Right atrium auricular region (tissue), 2 donors: ENCODE data around the gene LYPLAL1. TPM values are rescaled to one million over a fixed set of nuclear protein-coding genes. Genes with fewer than 3 reads are reported as not detected.

Experiments used
- DNase-seq: peaks from one replicate; pipeline ENCODE4 v3.0.0-alpha.2; 2019; ENCODE audit warnings: low spot score
- H3K27ac ChIP-seq, 2 donors: fragments of 200-600 bp; sonication (generic); 1 replicate in 1 of 2; 2 replicates in 1 of 2; pipeline ENCODE4 v1.5.1; 2016 to 2019
- H3K27me3 ChIP-seq, 2 donors: fragments of 200-600 bp; sonication (generic); one replicate each; pipeline versions ENCODE4 v1.5.1 to v1.6.0; 2017 to 2019
- H3K36me3 ChIP-seq: fragments of 200-600 bp; sonication (generic); one replicate; pipeline ENCODE4 v1.5.1; 2016
- H3K4me1 ChIP-seq, 2 donors: fragments of 200-600 bp; sonication (generic); one replicate each; pipeline versions ENCODE4 v1.5.1 to v1.6.0; 2017 to 2019
- H3K4me3 ChIP-seq, 2 donors: fragments of 200-600 bp; sonication (generic); 1 replicate in 1 of 2; 2 replicates in 1 of 2; pipeline ENCODE4 v1.5.1; 2017 to 2019; ENCODE audit warnings: mild to moderate bottlenecking in 1 of 2, moderate library complexity in 1 of 2
- H3K9me3 ChIP-seq, 2 donors: fragments of 200-600 bp; sonication (generic); one replicate each; pipeline ENCODE4 v1.5.1; 2019
- total RNA-seq, 2 donors: library from RNA; depleted of rRNA; stranded (reverse); fragments of >200 nt; gene quantifications; one replicate each; pipeline ENCODE4 v1.1.0, GENCODE V29; 2016
- TF ChIP-seq, protein P1 (sequence below), 2 donors: fragments of 200-600 bp; sonication (generic); IDR thresholded peaks; one replicate each; pipeline ENCODE4 v1.5.1; 2019; ENCODE audit warnings: antibody characterized with exemption in 2 of 2

Gene LYPLAL1
- total RNA-seq, 2 donors from 2014 or later = 32.6 to 35.9 TPM

DNA sequence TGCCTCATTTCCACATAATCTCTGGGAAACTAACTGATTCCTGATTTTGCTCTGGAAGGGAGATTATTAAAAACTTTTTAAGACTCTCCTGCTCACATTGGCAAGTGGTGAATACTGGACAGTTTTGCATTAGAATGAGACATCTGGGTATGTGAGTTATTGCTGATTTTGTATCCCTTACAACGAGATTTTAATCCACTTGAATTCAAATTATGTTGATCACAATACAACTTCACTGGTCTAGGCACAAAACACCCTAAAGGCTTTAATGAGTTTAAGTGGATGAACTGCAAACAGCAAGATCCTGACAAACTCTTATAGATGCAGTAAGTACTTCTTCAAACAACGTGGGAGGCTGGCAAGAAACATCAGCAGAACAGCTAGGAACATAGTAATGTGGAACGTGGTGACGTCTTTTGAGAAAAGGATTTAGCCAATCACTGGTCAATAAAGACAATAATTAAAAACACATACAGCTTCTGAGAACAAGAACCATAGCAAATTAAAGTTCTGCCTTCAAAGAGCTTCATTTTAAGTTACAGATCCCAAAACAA lies 10.2 kb upstream of the LYPLAL1 start:
- DNase-seq = no peak
- H3K9me3 ChIP-seq = no peaks in the 10 kb centered on the region
- no peak overlapping the region for H3K27ac ChIP-seq
- H3K4me3 ChIP-seq = no peak overlapping the region
- H3K27me3 ChIP-seq = no peaks in the 10 kb centered on the region
- H3K36me3 ChIP-seq = no peaks in the 10 kb centered on the region
- no peaks in the 10 kb centered on the region for H3K4me1 ChIP-seq
- TF ChIP-seq, protein P1, sequence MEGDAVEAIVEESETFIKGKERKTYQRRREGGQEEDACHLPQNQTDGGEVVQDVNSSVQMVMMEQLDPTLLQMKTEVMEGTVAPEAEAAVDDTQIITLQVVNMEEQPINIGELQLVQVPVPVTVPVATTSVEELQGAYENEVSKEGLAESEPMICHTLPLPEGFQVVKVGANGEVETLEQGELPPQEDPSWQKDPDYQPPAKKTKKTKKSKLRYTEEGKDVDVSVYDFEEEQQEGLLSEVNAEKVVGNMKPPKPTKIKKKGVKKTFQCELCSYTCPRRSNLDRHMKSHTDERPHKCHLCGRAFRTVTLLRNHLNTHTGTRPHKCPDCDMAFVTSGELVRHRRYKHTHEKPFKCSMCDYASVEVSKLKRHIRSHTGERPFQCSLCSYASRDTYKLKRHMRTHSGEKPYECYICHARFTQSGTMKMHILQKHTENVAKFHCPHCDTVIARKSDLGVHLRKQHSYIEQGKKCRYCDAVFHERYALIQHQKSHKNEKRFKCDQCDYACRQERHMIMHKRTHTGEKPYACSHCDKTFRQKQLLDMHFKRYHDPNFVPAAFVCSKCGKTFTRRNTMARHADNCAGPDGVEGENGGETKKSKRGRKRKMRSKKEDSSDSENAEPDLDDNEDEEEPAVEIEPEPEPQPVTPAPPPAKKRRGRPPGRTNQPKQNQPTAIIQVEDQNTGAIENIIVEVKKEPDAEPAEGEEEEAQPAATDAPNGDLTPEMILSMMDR (IDR thresholded peaks at IDR 0.05) = no peak

DNA sequence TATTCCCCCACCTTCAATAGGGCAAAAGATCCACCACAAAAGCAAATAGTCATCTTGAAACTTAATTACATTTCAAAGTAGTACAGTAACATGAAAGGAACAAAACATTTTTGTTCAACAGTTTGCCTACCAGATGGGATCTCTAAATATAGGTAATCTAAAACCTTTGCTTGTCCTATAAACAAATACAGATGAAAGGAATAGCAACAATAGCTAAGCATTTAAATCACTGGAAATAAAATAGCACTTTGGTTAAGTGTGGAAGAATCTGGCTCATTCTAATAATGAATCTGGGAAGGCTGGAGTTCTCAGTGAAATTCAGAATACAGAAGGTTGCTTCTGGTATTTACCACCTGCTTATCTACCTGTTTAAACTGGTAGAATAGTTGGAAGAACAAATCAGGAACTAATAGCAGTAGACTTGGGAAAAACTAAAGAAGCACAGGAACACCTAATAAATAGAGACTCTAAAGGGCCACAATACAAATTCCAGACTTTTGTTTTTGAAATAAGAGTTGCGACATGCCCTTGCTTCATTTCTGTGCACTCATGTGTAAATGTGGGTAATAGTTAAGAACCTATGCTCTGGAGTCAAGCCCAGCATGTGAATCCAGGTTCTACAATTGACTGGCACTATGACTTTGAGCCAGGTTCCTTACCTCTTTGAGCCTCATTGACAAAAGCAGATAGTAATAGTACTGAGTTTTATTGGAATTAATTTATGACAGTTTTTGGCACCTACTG lies 2.3 kb upstream of the LYPLAL1 start:
- no peaks in the 10 kb centered on the region for H3K36me3 ChIP-seq
- no peak overlapping the region for H3K27ac ChIP-seq
- H3K27me3 ChIP-seq = no peaks in the 10 kb centered on the region
- TF ChIP-seq, protein P1 (IDR thresholded peaks at IDR 0.05) = no peak
- no peaks in the 10 kb centered on the region for H3K9me3 ChIP-seq
- H3K4me1 ChIP-seq = peaks cover 0 to 20% of the 10 kb centered on the region in 2 donors
- no peak for DNase-seq
- H3K4me3 ChIP-seq = no peak overlapping the region

DNA sequence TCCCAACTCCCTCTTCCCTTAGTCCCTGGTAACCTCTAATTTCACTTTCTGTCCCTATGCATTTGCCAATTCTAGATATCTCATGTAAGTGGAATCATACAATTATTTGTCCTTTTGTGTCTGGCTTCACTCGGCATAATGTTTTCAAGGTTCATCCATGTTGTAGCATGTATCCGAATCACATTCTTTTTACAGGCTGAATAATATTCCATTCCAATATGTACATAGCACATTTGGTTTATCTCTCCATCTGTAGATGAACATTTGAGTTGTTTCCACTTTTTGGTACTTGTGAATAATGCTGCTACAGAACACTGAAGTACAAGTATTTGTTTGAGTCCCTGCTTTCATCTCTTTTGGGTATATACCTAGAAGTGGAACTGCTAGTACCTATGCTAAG lies 857 bp upstream of the LYPLAL1 start:
- Histone ChIP-seq H3K27me3 (no peaks in the 10 kb centered on the region), H3K4me1 (peaks cover 0 to 33% of the 10 kb centered on the region in 2 donors), H3K4me3 (no peak overlapping the region), H3K9me3 (no peaks in the 10 kb centered on the region), H3K27ac (peak overlapping the region in 1 of 2 donors; percentile 96), H3K36me3 (no peaks in the 10 kb centered on the region)
- TF ChIP-seq, protein P1 (IDR thresholded peaks at IDR 0.05) = no peak
- DNase-seq = no peak

DNA sequence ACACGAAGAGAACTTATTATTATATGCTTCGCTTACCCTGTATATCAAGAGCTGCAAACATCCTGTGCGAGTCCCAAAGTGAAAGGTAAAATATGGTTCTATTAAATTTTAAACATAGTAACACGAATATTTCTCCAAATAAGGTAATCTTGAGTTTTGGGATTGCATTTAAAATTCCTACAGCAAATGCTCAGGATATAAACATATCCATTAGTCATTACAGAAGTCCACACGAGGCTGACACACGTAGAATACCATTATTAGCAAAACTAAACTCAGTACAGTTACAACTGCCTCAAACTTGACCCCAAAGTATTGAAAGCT lies 282 bp upstream of the LYPLAL1 start:
- DNase-seq = no peak
- Histone ChIP-seq H3K4me1 (peaks cover 0 to 39% of the 10 kb centered on the region in 2 donors), H3K4me3 (peak overlapping the region; percentile 72 to 76), H3K9me3 (no peaks in the 10 kb centered on the region), H3K27ac (peak overlapping the region; percentile 95 to 96), H3K36me3 (no peaks in the 10 kb centered on the region), H3K27me3 (no peaks in the 10 kb centered on the region)
- TF ChIP-seq, protein P1 (IDR thresholded peaks at IDR 0.05) = no peak

DNA sequence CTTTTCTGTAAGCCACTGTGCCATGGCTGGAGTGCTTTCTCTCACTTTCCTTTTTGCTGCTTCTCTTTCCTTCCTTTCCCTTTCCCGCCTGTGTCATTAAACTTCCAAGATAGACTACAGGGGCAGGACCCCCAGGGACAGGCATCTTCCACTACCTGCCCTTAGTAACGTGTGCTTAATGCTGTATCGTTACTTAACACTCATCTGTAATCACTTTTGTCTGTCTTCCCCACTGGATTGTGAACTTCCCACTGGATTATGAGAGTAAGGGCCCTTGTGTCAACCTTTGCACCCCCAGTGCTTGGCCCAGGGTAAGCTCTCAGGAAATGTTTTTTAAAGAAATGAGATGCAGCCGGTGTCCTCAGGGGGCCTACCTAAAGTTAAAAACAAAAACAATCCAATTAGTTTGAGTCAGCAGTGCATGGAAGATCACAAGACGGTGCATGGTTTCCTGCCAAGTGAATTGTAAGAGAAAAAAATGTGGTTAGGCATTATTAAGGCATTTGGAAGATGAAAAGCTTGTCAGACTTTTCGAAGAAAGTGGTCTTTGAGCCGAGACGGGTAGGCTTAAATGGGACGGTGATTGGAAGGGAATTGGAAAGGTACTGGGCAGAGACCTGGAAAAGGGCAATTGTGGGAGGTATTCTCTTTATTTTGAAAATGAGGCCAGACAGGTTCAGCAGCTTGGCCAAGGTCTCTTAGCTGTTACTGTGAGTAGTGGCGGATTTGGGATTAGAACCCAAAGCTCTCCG lies 958 bp downstream of the LYPLAL1 start:
- Histone ChIP-seq H3K4me3 (peak overlapping the region; percentile 72 to 76), H3K4me1 (peaks cover 0 to 46% of the 10 kb centered on the region in 2 donors), H3K27ac (peak overlapping the region; percentile 95 to 96), H3K36me3 (no peaks in the 10 kb centered on the region), H3K9me3 (no peaks in the 10 kb centered on the region), H3K27me3 (no peaks in the 10 kb centered on the region)
- no peak for DNase-seq
- TF ChIP-seq, protein P1 (IDR thresholded peaks at IDR 0.05) = no peak
